Gastroesophageal sphincter (tissue), 4 donors: Measurements from ENCODE around the gene SFT2D2. TPM values are rescaled to one million over a fixed set of nuclear protein-coding genes. Genes with fewer than 3 reads are reported as not detected.

Experiments
- ATAC-seq: fragments of 150-250 bp; one replicate; pipeline ENCODE4 v1.9.1; 2016; ENCODE audit warnings: mild to moderate bottlenecking, moderate library complexity
- H3K27ac ChIP-seq, 4 donors: fragments of 200-600 bp; sonication (generic) in 3 of 4; 1 replicate in 3 of 4; 2 replicates in 1 of 4; pipeline ENCODE4 v1.5.1; 2016 to 2019
- H3K27me3 ChIP-seq: fragments of 200-600 bp; sonication (generic); one replicate; pipeline ENCODE4 v1.5.1; 2019
- H3K36me3 ChIP-seq, 2 donors: fragments of 200-600 bp; sonication (generic); one replicate each; pipeline ENCODE4 v1.5.1; 2019; ENCODE audit warnings: control low read depth in 1 of 2
- H3K4me1 ChIP-seq, 3 donors: fragments of 200-600 bp; sonication (generic); 1 replicate in 2 of 3; 2 replicates in 1 of 3; pipeline ENCODE4 v1.5.1; 2016 to 2019; ENCODE audit warnings: control low read depth in 2 of 3
- H3K4me3 ChIP-seq, 2 donors: fragments of 200-600 bp; sonication (generic); one replicate each; pipeline ENCODE4 v1.5.1; 2019; ENCODE audit warnings: mild to moderate bottlenecking in 1 of 2, moderate library complexity in 1 of 2
- H3K9me3 ChIP-seq, 3 donors: fragments of 200-600 bp; sonication (generic); one replicate each; pipeline ENCODE4 v1.5.1; 2017 to 2019; ENCODE audit warnings: control low read depth in 2 of 3
- EP300 ChIP-seq: sonication (generic); formaldehyde crosslinking; IDR thresholded peaks from one replicate; pipeline ENCODE4 v1.6.1; 2017; ENCODE audit warnings: antibody characterized with exemption, mild to moderate bottlenecking
- POLR2A ChIP-seq, 2 donors: fragments of 450-650 bp; IDR thresholded peaks; one replicate each; pipeline ENCODE4 v1.6.1; 2017; ENCODE audit warnings: antibody characterized with exemption in 2 of 2, mild to moderate bottlenecking in 2 of 2, moderate library complexity in 1 of 2
- POLR2AphosphoS5 ChIP-seq: sonication (generic); formaldehyde crosslinking; IDR thresholded peaks from one replicate; pipeline ENCODE4 v1.6.1; 2017; ENCODE audit warnings: antibody characterized with exemption
- WGBS, 2 donors: methylation state at CpG; one replicate each; pipeline ENCODE4 v1.1.5; 2018; ENCODE audit warnings: low coverage in 1 of 2; 5-methylcytosine and 5-hydroxymethylcytosine counted together
- total RNA-seq, 4 donors: library from RNA; depleted of rRNA; stranded (reverse); fragments of >200 nt; gene quantifications; one replicate each; pipeline ENCODE4 v1.1.0, GENCODE V29; 2016
- TF ChIP-seq, protein P1 (sequence below), 4 experiments: fragments of 200-600 bp in 2 of 4; fragments of 450-650 bp in 2 of 4; sonication (generic) in 1 of 4; IDR thresholded peaks; one replicate each; pipeline ENCODE4 v1.5.1; 2017 to 2019; ENCODE audit warnings: antibody characterized with exemption in 4 of 4, mild to moderate bottlenecking in 2 of 4, moderate library complexity in 2 of 4

SFT2D2 gene
- total RNA-seq, 4 donors from 2014 or later, result 35.0 to 37.1 (median 36.6) TPM

- TF ChIP-seq POLR2AphosphoS5 (no peak), EP300 (no peak), POLR2A (IDR thresholded peaks at IDR 0.05) (no peak)
- TF ChIP-seq, protein P1, sequence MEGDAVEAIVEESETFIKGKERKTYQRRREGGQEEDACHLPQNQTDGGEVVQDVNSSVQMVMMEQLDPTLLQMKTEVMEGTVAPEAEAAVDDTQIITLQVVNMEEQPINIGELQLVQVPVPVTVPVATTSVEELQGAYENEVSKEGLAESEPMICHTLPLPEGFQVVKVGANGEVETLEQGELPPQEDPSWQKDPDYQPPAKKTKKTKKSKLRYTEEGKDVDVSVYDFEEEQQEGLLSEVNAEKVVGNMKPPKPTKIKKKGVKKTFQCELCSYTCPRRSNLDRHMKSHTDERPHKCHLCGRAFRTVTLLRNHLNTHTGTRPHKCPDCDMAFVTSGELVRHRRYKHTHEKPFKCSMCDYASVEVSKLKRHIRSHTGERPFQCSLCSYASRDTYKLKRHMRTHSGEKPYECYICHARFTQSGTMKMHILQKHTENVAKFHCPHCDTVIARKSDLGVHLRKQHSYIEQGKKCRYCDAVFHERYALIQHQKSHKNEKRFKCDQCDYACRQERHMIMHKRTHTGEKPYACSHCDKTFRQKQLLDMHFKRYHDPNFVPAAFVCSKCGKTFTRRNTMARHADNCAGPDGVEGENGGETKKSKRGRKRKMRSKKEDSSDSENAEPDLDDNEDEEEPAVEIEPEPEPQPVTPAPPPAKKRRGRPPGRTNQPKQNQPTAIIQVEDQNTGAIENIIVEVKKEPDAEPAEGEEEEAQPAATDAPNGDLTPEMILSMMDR (IDR thresholded peaks at IDR 0.05), result no peak
- Histone ChIP-seq H3K9me3 (peaks cover 0 to 4% (median 0%) of the 10 kb centered on the region in 3 donors), H3K27ac (no peak overlapping the region), H3K27me3 (no peaks in the 10 kb centered on the region), H3K4me3 (no peak overlapping the region), H3K4me1 (peaks cover 0 to 26% (median 12%) of the 10 kb centered on the region in 3 donors), H3K36me3 (no peaks in the 10 kb centered on the region)
- no peak for ATAC-seq
These were observed 2.5 kb upstream of the SFT2D2 start for GRCh38 chr1:168223261-168223660.

- no peak for TF ChIP-seq POLR2A (IDR thresholded peaks at IDR 0.05)
- TF ChIP-seq POLR2AphosphoS5, result no peak
- TF ChIP-seq, protein P1 (IDR thresholded peaks at IDR 0.05), result no peak
- TF ChIP-seq EP300, result no peak
- ATAC-seq, result no peak
These were observed 1.9 kb upstream of the SFT2D2 start for GRCh38 chr1:168223681-168224540.

DNA sequence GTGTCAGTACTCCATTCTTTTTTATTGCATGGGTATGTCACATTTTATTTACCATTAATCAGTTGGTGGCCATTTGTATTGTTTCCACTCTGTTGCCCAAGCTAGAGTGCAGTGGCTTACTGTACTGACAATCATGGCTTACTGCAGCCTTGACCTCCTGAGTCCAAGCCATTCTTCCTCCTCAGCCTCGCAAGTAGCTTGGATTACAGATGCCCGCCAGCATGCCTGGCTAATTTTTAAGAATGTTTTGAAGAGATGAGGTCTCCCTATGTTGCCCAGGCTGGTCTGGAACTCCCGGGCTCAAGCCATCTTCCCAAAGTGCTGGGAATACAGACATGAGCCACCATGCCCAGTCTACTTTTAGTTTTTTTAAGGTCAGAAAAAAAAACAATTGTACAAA, 813 bp upstream of the SFT2D2 start:
- peaks cover 0 to 4% (median 0%) of the 10 kb centered on the region in 3 donors for H3K9me3 ChIP-seq

More at GRCh38 chr1:168223681-168224540, 1.9 kb upstream of the SFT2D2 start:
- no peak overlapping the region for H3K4me3 ChIP-seq
- peaks cover 0 to 4% (median 0%) of the 10 kb centered on the region in 3 donors for H3K9me3 ChIP-seq
- H3K36me3 ChIP-seq, result no peaks in the 10 kb centered on the region
- peaks cover 0 to 32% (median 18%) of the 10 kb centered on the region in 3 donors for H3K4me1 ChIP-seq
- H3K27me3 ChIP-seq, result no peaks in the 10 kb centered on the region
- no peak overlapping the region for H3K27ac ChIP-seq

DNA sequence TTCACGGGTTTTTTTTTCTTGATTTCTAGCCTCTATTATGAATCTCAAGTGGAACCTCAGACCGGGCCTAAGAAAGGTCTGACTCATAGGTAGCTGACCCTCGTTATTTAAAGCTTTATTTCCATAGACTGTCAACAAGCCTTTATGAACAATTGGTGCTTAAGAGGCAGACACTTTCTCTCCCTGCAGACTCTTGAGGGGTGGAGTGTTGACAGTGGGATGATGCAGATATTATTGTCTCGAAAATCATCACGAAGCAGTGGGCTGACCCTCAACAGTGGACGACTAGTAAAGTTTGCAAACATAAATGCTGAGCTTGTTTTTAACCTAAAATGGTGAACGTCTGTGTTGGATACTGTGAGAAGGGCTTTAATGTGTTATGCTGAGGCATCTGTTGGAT, 1.8 kb downstream of the SFT2D2 start:
- 18 to 37% methylated on average over 7 of the region's 7 CpGs for WGBS, 2 donors
- no peak for TF ChIP-seq POLR2A (IDR thresholded peaks at IDR 0.05)
- no peak for TF ChIP-seq POLR2AphosphoS5
- TF ChIP-seq, protein P1 (IDR thresholded peaks at IDR 0.05), result no peak
- TF ChIP-seq EP300, result no peak
- H3K4me3 ChIP-seq, result peak overlapping the region in 1 of 2 donors; percentile 92
- peaks cover 0 to 23% of the 10 kb centered on the region in 2 donors for H3K36me3 ChIP-seq
- no peaks in the 10 kb centered on the region for H3K27me3 ChIP-seq
- ATAC-seq, result no peak
- peaks cover 0 to 60% (median 24%) of the 10 kb centered on the region in 3 donors for H3K4me1 ChIP-seq
- peaks cover 0 to 4% (median 0%) of the 10 kb centered on the region in 3 donors for H3K9me3 ChIP-seq
- H3K27ac ChIP-seq, result peak overlapping the region in 2 of 4 donors; percentile 89 to 90

More for the DNA sequence above, 813 bp upstream of the SFT2D2 start:
- Histone ChIP-seq H3K27ac (no peak overlapping the region), H3K4me3 (peak overlapping the region in 1 of 2 donors; percentile 92), H3K4me1 (peaks cover 0 to 43% (median 21%) of the 10 kb centered on the region in 3 donors), H3K27me3 (no peaks in the 10 kb centered on the region), H3K36me3 (no peaks in the 10 kb centered on the region)
- ATAC-seq, result no peak
- TF ChIP-seq EP300 (no peak), POLR2A (IDR thresholded peaks at IDR 0.05) (no peak), POLR2AphosphoS5 (no peak)
- TF ChIP-seq, protein P1 (IDR thresholded peaks at IDR 0.05), result no peak
- 87 to 100% methylated on average over 2 to 3 of the region's 3 CpGs for WGBS, 2 donors

DNA sequence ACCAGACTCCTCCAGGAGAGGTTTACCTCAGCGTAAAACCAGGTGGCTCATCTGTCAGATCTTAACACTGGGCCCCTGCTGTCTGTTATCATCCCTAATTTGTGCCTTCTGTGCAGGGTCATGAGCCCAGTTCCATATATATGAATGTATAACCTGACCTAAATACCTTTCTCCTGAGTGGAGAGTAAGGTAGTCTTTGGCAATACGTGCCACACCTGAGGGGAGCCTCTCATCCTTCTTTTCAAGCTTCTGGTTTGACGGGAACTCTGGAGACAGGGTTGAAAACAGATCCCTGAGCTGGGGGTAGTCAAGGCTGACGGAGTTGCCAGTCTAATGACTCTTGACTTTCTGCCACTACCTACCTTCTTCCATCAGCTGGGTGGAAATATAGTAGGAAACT, 4.1 kb downstream of the SFT2D2 start:
- TF ChIP-seq, protein P1 (IDR thresholded peaks at IDR 0.05), result no peak
- TF ChIP-seq POLR2A (IDR thresholded peaks at IDR 0.05) (no peak), POLR2AphosphoS5 (no peak), EP300 (no peak)
- peaks cover 0 to 46% of the 10 kb centered on the region in 2 donors for H3K36me3 ChIP-seq
- peaks cover 0 to 63% (median 24%) of the 10 kb centered on the region in 3 donors for H3K4me1 ChIP-seq
- no peak overlapping the region for H3K27ac ChIP-seq
- no peaks in the 10 kb centered on the region for H3K9me3 ChIP-seq
- no peak overlapping the region for H3K4me3 ChIP-seq
- no peaks in the 10 kb centered on the region for H3K27me3 ChIP-seq
- WGBS, 2 donors, result 100% methylated on average over 1 of the region's 4 CpGs; no CpG with 5 or more reads in 1 of the 2 donors
- ATAC-seq, result no peak
